ENCODE results near the gene DOK6. TPM values are rescaled to one million over a fixed set of nuclear protein-coding genes. Genes with fewer than 3 reads are reported as not detected.

Gene DOK6
- total and polyA plus RNA-seq, 11 donors: 0.46 to 9.7 (median 2.9) TPM

GRCh38 chr18:69617408-69617807 is 216.7 kb downstream of the DOK6 start:
- Histone ChIP-seq H3K36me3 (no peaks in the 10 kb centered on the region), H3K27me3 (no peaks in the 10 kb centered on the region), H3K27ac (no peak overlapping the region), H3K4me1 (no peaks in the 10 kb centered on the region), H3K4me3 (no peak overlapping the region), H3K9me3 (no peaks in the 10 kb centered on the region)
- ATAC-seq (no peak), DNase-seq (no peak)
- 88 to 93% (median 91%) methylated on average over 4 of the region's 4 CpGs for WGBS, 4 donors
- no peak for TF ChIP-seq CTCF (IDR thresholded peaks at IDR 0.05)
- TF ChIP-seq POLR2A (IDR thresholded peaks at IDR 0.05): no peak
- intact Hi-C loops (cut with DNase I): no loop called here

- TF ChIP-seq POLR2A (IDR thresholded peaks at IDR 0.05) (no peak), CTCF (IDR thresholded peaks at IDR 0.05) (no peak)
- H3K36me3 ChIP-seq: no peaks in the 10 kb centered on the region
- DNase-seq (no peak), ATAC-seq (no peak)
- H3K27ac ChIP-seq: no peak overlapping the region
- 75 to 84% (median 83%) methylated on average over 4 of the region's 4 CpGs for WGBS, 4 donors
- intact Hi-C loops (cut with DNase I): no loop called here
- no peaks in the 10 kb centered on the region for H3K27me3 ChIP-seq
- H3K4me1 ChIP-seq: no peaks in the 10 kb centered on the region
- H3K4me3 ChIP-seq: no peak overlapping the region
- H3K9me3 ChIP-seq: no peaks in the 10 kb centered on the region
Measured at GRCh38 chr18:69617888-69618287, 217.2 kb downstream of the DOK6 start.

- no peak overlapping the region for H3K4me3 ChIP-seq
- H3K27ac ChIP-seq: no peak overlapping the region
- peaks cover 0 to 6% (median 0%) of the 10 kb centered on the region in 12 donors for H3K4me1 ChIP-seq
- no peak for DNase-seq
- H3K36me3 ChIP-seq: no peaks in the 10 kb centered on the region
- H3K9me3 ChIP-seq: no peaks in the 10 kb centered on the region
- TF ChIP-seq POLR2A (IDR thresholded peaks at IDR 0.05): no peak
- TF ChIP-seq CTCF (IDR thresholded peaks at IDR 0.05): no peak
- intact Hi-C loops (cut with DNase I): no loop called here
- H3K27me3 ChIP-seq: no peaks in the 10 kb centered on the region
- WGBS, 4 donors: 28 to 51% (median 30%) methylated on average over 3 of the region's 3 CpGs
- no peak for ATAC-seq
Measured at GRCh38 chr18:69622184-69622583, 221.5 kb downstream of the DOK6 start.

- WGBS, 4 donors: 90 to 98% (median 97%) methylated on average over 1 of the region's 1 CpG
- intact Hi-C loops (cut with DNase I): no loop called here
- H3K27me3 ChIP-seq: no peaks in the 10 kb centered on the region
- H3K27ac ChIP-seq: no peak overlapping the region
- H3K9me3 ChIP-seq: no peaks in the 10 kb centered on the region
- no peak for ATAC-seq
- TF ChIP-seq POLR2A (IDR thresholded peaks at IDR 0.05) (no peak), CTCF (IDR thresholded peaks at IDR 0.05) (no peak)
- no peak for DNase-seq
- H3K4me3 ChIP-seq: no peak overlapping the region
- peaks cover 0 to 6% (median 0%) of the 10 kb centered on the region in 12 donors for H3K4me1 ChIP-seq
- no peaks in the 10 kb centered on the region for H3K36me3 ChIP-seq
Measured at GRCh38 chr18:69622961-69623360, 222.3 kb downstream of the DOK6 start.
